Mesenchymal stem cell (in vitro differentiated cells and primary cell): ENCODE results near the gene GPR108.
A peak's percentile ranks its signal among the peaks of the same experiment; 100 is the strongest.

Experiments
- DNase-seq: peaks from one replicate; pipeline ENCODE4 v3.0.0-alpha.2; 2013
- H2AFZ ChIP-seq: one replicate; pipeline ENCODE4 v1.6.1; 2013; ENCODE audit warnings: low read depth, mild to moderate bottlenecking, control low read depth, inconsistent platforms, low read length, moderate library complexity
- H2AK5ac ChIP-seq: 2 replicates; pipeline ENCODE4 v1.6.1; 2013; ENCODE audit warnings: low read length, moderate library complexity, mild to moderate bottlenecking, inconsistent platforms; ENCODE audit not compliant: severe bottlenecking
- H2BK120ac ChIP-seq: one replicate; pipeline ENCODE4 v1.6.1; 2013; ENCODE audit warnings: low read depth, mild to moderate bottlenecking, inconsistent platforms, low read length, moderate library complexity
- H2BK12ac ChIP-seq, 2 experiments: one replicate each; pipeline ENCODE4 v1.6.1; 2013; ENCODE audit warnings: inconsistent platforms in 2 of 2, low read length in 2 of 2, mild to moderate bottlenecking in 2 of 2, moderate library complexity in 2 of 2, control low read depth in 1 of 2
- H2BK15ac ChIP-seq: one replicate; pipeline ENCODE4 v1.6.1; 2013; ENCODE audit warnings: mild to moderate bottlenecking, low read depth, inconsistent platforms; ENCODE audit not compliant: poor library complexity, severe bottlenecking
- H2BK5ac ChIP-seq: 2 replicates; pipeline ENCODE4 v1.6.1; 2013; ENCODE audit warnings: low read depth, mild to moderate bottlenecking, low read length, control low read depth, inconsistent platforms; ENCODE audit not compliant: poor library complexity, severe bottlenecking
- H3K14ac ChIP-seq, 2 experiments: one replicate each; pipeline ENCODE4 v1.6.1; 2013; ENCODE audit warnings: inconsistent platforms in 2 of 2, low read length in 2 of 2, control low read depth in 1 of 2, mild to moderate bottlenecking in 1 of 2, moderate library complexity in 1 of 2
- H3K18ac ChIP-seq, 2 experiments: one replicate each; pipeline ENCODE4 v1.6.1; 2013; ENCODE audit warnings: inconsistent platforms in 2 of 2, low read length in 2 of 2, control low read depth in 1 of 2, low read depth in 1 of 2, mild to moderate bottlenecking in 1 of 2
- H3K23ac ChIP-seq, 2 experiments: one replicate each; pipeline ENCODE4 v1.6.1; 2013; ENCODE audit warnings: inconsistent platforms in 2 of 2, low read length in 2 of 2, mild to moderate bottlenecking in 2 of 2, moderate library complexity in 2 of 2, control low read depth in 1 of 2
- H3K27ac ChIP-seq: 2 replicates; pipeline ENCODE4 v1.5.1; 2013; ENCODE audit warnings: mild to moderate bottlenecking, moderate library complexity, low read length, control low read depth, inconsistent platforms; ENCODE audit not compliant: poor library complexity, severe bottlenecking
- H3K27me3 ChIP-seq, 2 experiments: 2 replicates each; pipeline versions ENCODE4 v1.6.1 to v1.7.0; 2013; ENCODE audit warnings: low read length in 2 of 2, mild to moderate bottlenecking in 2 of 2, moderate library complexity in 2 of 2, control low read depth in 1 of 2, inconsistent platforms in 1 of 2; ENCODE audit not compliant: control insufficient read depth in 1 of 2, insufficient read depth in 1 of 2
- H3K36me3 ChIP-seq, 2 experiments: 2 replicates each; pipeline versions ENCODE4 v1.6.1 to v1.7.0; 2013; ENCODE audit warnings: low read length in 2 of 2, control low read depth in 1 of 2, inconsistent platforms in 1 of 2, low read depth in 1 of 2, mild to moderate bottlenecking in 1 of 2; ENCODE audit not compliant: insufficient read depth in 2 of 2, control insufficient read depth in 1 of 2
- H3K4ac ChIP-seq, 2 experiments: one replicate each; pipeline ENCODE4 v1.6.1; 2013; ENCODE audit warnings: inconsistent platforms in 2 of 2, low read length in 2 of 2, mild to moderate bottlenecking in 2 of 2, moderate library complexity in 2 of 2, control low read depth in 1 of 2, low read depth in 1 of 2
- H3K4me1 ChIP-seq: 2 replicates; pipeline ENCODE4 v1.6.1; 2013; ENCODE audit warnings: low read depth, low read length, control low read depth; ENCODE audit not compliant: control insufficient read depth, insufficient read depth
- H3K4me2 ChIP-seq: 2 replicates; pipeline ENCODE4 v1.6.1; 2013; ENCODE audit warnings: low read length, mild to moderate bottlenecking, inconsistent platforms; ENCODE audit not compliant: poor library complexity, severe bottlenecking
- H3K4me3 ChIP-seq, 2 experiments: 2 replicates each; pipeline versions ENCODE4 v1.5.1 to v1.7.0; 2013; ENCODE audit warnings: low read length in 2 of 2, mild to moderate bottlenecking in 2 of 2, control low read depth in 1 of 2, low read depth in 1 of 2; ENCODE audit not compliant: insufficient read depth in 1 of 2
- H3K79me1 ChIP-seq: replicated peaks from 2 replicates; pipeline ENCODE4 v1.6.1; 2013; ENCODE audit warnings: mild to moderate bottlenecking, control low read depth, low read length, inconsistent platforms; ENCODE audit not compliant: poor library complexity, severe bottlenecking
- H3K9ac ChIP-seq: 2 replicates; pipeline ENCODE4 v1.7.0; 2013; ENCODE audit warnings: mild to moderate bottlenecking, low read length, moderate library complexity
- H3K9me3 ChIP-seq: 2 replicates; pipeline ENCODE4 v1.7.0; 2013; ENCODE audit warnings: mild to moderate bottlenecking, low read length; ENCODE audit not compliant: control insufficient read depth
- H4K8ac ChIP-seq: one replicate; pipeline ENCODE4 v1.6.1; 2013; ENCODE audit warnings: inconsistent platforms, mild to moderate bottlenecking, low read length, moderate library complexity
- H4K91ac ChIP-seq: one replicate; pipeline ENCODE4 v1.6.1; 2013; ENCODE audit warnings: mild to moderate bottlenecking, low read length, inconsistent platforms
- WGBS: methylation state at CpG from one replicate; pipeline ENCODE4 v1.1.7; 2013; ENCODE audit warnings: mixed read lengths; 5-methylcytosine and 5-hydroxymethylcytosine counted together

GPR108 gene

DNA sequence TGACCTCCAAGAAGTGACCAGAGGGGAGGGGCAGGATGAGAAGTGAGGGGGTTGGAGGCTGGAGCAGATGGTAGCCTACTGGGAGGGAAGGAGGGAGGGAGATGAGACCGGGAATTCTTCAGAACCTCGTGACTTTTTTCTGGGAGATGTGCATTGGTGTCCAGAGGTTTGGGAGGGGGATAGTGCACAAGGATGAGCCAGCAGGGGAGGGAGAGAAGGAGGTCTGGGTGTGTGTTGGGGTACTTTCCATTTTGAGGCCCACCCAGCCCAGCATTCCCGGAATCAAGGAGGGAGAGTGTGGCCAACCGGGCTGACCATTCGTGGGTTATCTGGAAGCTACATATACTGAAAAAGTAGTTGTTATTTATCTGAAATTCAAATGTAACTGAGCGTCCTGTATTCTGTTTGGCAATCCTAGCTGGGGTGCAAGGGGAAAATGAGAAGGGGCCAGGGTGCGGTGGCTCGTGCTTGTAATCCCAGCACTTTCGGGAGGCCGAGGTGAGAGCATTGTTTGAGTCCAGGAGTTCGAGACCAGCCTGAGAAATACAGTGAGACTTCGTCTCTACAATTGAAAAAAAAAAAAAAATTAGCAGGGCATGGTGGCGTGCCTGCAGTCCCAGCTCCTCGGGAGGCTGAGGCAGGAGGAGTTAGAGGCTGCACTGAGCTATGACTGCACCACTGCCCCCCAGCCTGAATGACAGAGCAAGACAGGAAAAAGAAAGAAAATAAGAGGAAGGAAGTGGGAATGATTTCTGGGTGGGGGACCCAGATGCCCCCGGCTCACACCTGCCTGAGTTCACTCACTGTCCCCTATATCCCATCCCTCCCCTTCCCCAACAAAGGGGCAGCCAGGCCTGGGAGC lies 12.5 kb downstream of the GPR108 start:
- H3K4me3 ChIP-seq: no peak overlapping the region
- H3K4ac ChIP-seq: no peak overlapping the region
- H2BK15ac ChIP-seq: no peak overlapping the region
- no peak overlapping the region for H2BK12ac ChIP-seq
- H3K27me3 ChIP-seq: peaks cover 0 to 2% of the 10 kb centered on the region in 2 experiments
- H3K18ac ChIP-seq: no peak overlapping the region
- peaks cover 27% of the 10 kb centered on the region for H3K4me1 ChIP-seq
- no peaks in the 10 kb centered on the region for H3K9me3 ChIP-seq
- DNase-seq: no peak
- peak overlapping the region; percentile 46 for H3K27ac ChIP-seq
- no peak overlapping the region for H3K23ac ChIP-seq
- peak overlapping the region; percentile 20 for H3K4me2 ChIP-seq
- H2AK5ac ChIP-seq: peak overlapping the region; percentile 74
- WGBS: 79% methylated on average over 15 of the region's 15 CpGs
- H3K79me1 ChIP-seq: no peaks in the 10 kb centered on the region
- H4K8ac ChIP-seq: no peak overlapping the region
- no peak overlapping the region for H4K91ac ChIP-seq
- H2BK5ac ChIP-seq: no peak overlapping the region
- no peak overlapping the region for H2AFZ ChIP-seq
- no peak overlapping the region for H3K14ac ChIP-seq
- H3K36me3 ChIP-seq: peaks cover 3 to 4% of the 10 kb centered on the region in 2 experiments
- no peak overlapping the region for H3K9ac ChIP-seq
- H2BK120ac ChIP-seq: no peak overlapping the region

DNA sequence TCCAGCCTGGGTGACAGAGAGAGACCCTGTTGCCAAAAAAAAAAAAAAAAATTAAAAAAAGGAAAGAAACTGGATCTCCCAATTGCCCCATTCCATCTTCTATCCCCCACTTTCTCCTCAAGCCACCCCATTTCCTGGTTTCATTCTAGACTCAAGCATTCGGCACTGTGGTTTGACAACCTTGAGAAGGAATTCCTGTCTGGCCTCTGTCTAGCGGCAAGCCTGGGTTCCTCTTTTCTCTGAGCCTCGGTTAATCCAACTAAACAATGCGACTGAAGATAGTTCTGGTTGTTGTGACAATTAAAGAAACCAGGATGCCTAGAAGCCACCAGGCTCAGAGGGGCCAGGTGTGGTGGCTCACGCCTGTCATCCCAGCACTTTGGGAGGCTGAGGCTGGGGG lies 13.6 kb downstream of the GPR108 start:
- Histone ChIP-seq H3K14ac (no peak overlapping the region), H4K8ac (no peak overlapping the region), H3K9me3 (no peaks in the 10 kb centered on the region), H2BK5ac (no peak overlapping the region), H2AK5ac (peak overlapping the region; percentile 68), H2AFZ (no peak overlapping the region), H3K4me2 (no peak overlapping the region), H3K18ac (no peak overlapping the region), H3K4me1 (peaks cover 27% of the 10 kb centered on the region), H3K27ac (no peak overlapping the region), H3K4me3 (no peak overlapping the region), H3K23ac (no peak overlapping the region), H3K9ac (no peak overlapping the region), H3K79me1 (no peaks in the 10 kb centered on the region), H2BK120ac (no peak overlapping the region), H4K91ac (no peak overlapping the region), H2BK12ac (no peak overlapping the region), H2BK15ac (no peak overlapping the region), H3K4ac (no peak overlapping the region), H3K27me3 (peaks cover 0 to 6% of the 10 kb centered on the region in 2 experiments), H3K36me3 (peaks cover 1 to 3% of the 10 kb centered on the region in 2 experiments)
- WGBS: 84% methylated on average over 5 of the region's 5 CpGs
- DNase-seq: no peak

DNA sequence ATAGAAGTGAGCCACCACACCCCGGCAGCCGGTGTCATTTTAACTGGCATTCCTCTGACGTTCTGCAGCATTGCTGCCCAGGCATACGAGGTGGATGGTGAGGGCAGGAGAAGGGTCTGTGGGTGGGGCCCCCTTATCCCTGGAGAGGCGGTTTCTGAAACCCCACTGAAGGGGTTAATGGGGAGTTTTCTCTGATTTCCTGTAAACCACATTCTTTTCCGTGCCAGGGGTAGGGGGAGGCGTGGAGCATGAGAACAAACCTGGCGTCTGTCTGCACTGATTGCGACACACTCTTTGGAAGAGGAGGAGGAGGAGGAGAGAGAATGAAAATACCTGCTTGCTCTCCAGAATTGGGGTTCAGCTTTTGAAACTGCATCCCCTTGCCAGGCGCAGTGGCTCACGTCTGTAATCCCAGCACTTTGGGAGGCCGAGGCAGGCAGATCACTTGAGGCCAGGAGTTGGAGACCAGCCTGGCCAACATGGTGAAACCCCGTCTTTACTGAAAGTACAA lies 14.2 kb downstream of the GPR108 start:
- Histone ChIP-seq H3K27me3 (peaks cover 0 to 6% of the 10 kb centered on the region in 2 experiments), H2BK15ac (no peak overlapping the region), H3K27ac (no peak overlapping the region), H4K91ac (no peak overlapping the region), H3K4me3 (no peak overlapping the region), H3K36me3 (peaks cover 0 to 3% of the 10 kb centered on the region in 2 experiments), H2AFZ (no peak overlapping the region), H3K18ac (no peak overlapping the region), H2AK5ac (no peak overlapping the region), H3K4ac (no peak overlapping the region), H3K79me1 (no peaks in the 10 kb centered on the region), H4K8ac (no peak overlapping the region), H3K14ac (no peak overlapping the region), H2BK12ac (no peak overlapping the region), H3K9me3 (no peaks in the 10 kb centered on the region), H3K4me1 (peaks cover 26% of the 10 kb centered on the region), H3K4me2 (no peak overlapping the region), H3K23ac (no peak overlapping the region), H2BK120ac (no peak overlapping the region), H3K9ac (no peak overlapping the region), H2BK5ac (no peak overlapping the region)
- 50% methylated on average over 13 of the region's 13 CpGs for WGBS
- DNase-seq: peak; percentile 24

DNA sequence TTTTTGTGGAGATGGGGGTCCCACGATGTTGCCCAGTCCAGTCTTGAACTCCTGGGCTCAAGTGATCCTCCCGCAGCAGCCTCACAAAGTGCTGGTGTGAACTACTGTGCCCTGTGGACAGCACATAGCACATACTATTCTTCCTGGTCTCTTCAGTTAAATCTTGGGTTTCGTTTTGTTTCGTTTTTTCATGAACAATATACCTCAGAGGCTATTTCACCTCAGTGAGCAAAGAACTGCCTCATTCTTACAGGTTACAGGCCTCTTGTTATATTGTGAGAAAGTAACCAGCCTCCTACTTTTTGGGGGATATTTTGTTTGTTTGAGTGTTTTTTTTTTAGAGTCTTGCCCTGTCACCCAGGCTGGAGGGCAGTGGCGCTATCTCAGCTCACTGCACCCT lies 15.6 kb downstream of the GPR108 start:
- Histone ChIP-seq H2AK5ac (no peak overlapping the region), H3K4ac (no peak overlapping the region), H3K4me2 (no peak overlapping the region), H2BK120ac (no peak overlapping the region), H4K91ac (no peak overlapping the region), H3K9me3 (no peaks in the 10 kb centered on the region), H3K18ac (no peak overlapping the region), H2BK15ac (no peak overlapping the region), H2BK12ac (no peak overlapping the region), H4K8ac (no peak overlapping the region), H3K27me3 (peaks cover 0 to 6% of the 10 kb centered on the region in 2 experiments), H3K23ac (no peak overlapping the region), H3K36me3 (peaks cover 3 to 11% of the 10 kb centered on the region in 2 experiments), H3K9ac (no peak overlapping the region), H3K4me1 (peaks cover 25% of the 10 kb centered on the region), H3K4me3 (no peak overlapping the region), H3K79me1 (no peaks in the 10 kb centered on the region), H2BK5ac (no peak overlapping the region), H2AFZ (no peak overlapping the region), H3K14ac (no peak overlapping the region), H3K27ac (no peak overlapping the region)
- DNase-seq: no peak
- 62% methylated on average over 4 of the region's 5 CpGs for WGBS
